HEK293T (cell line): ENCODE data around the gene EBF3.

ENCODE experiments used
- ARNT ChIP-seq: fragments of 450-650 bp; IDR thresholded peaks from 2 replicates; pipeline ENCODE4 v1.6.1; 2017; ENCODE audit warnings: mild to moderate bottlenecking
- BHLHE40 ChIP-seq: fragments of 450-650 bp; IDR thresholded peaks from 2 replicates; pipeline ENCODE4 v1.6.1; 2016; ENCODE audit warnings: mild to moderate bottlenecking, moderate library complexity, borderline replicate concordance
- ELF4 ChIP-seq: fragments of 450-650 bp; IDR thresholded peaks from 2 replicates; pipeline ENCODE4 v1.6.1; 2017; ENCODE audit warnings: antibody characterized with exemption
- FOXM1 ChIP-seq: fragments of 450-650 bp; IDR thresholded peaks from 2 replicates; pipeline ENCODE4 v1.6.1; 2017; ENCODE audit warnings: mild to moderate bottlenecking, borderline replicate concordance
- HDGF ChIP-seq: fragments of 450-650 bp; IDR thresholded peaks from 2 replicates; pipeline ENCODE4 v1.6.1; 2017; ENCODE audit warnings: antibody characterized with exemption, borderline replicate concordance
- L3MBTL2 ChIP-seq: fragments of 450-650 bp; conservative IDR thresholded peaks from 2 replicates; pipeline ENCODE4 v1.6.1; 2016; ENCODE audit warnings: mild to moderate bottlenecking
- LEF1 ChIP-seq: fragments of 450-650 bp; IDR thresholded peaks from 2 replicates; pipeline ENCODE4 v1.6.1; 2017; ENCODE audit warnings: mild to moderate bottlenecking, borderline replicate concordance
- PKNOX1 ChIP-seq: fragments of 450-650 bp; IDR thresholded peaks from 2 replicates; pipeline ENCODE4 v1.6.1; 2016
- SP1 ChIP-seq: fragments of 450-650 bp; IDR thresholded peaks from 2 replicates; pipeline ENCODE4 v1.6.1; 2017
- TARDBP ChIP-seq: fragments of 450-650 bp; IDR thresholded peaks from 2 replicates; pipeline ENCODE4 v1.6.1; 2016
- ZNF384 ChIP-seq: fragments of 450-650 bp; IDR thresholded peaks from 2 replicates; pipeline ENCODE4 v1.6.1; 2016

GRCh38 chr10:129809841-129810240 lies 154.2 kb downstream of the EBF3 start:
- TF ChIP-seq TARDBP (no peak), SP1 (no peak), FOXM1 (no peak), ZNF384 (no peak), LEF1 (no peak), L3MBTL2 (no peak), ELF4 (no peak), PKNOX1 (no peak), BHLHE40 (no peak), HDGF (no peak), ARNT (no peak)
